Measurements from ENCODE around the gene VWCE.
"Not testable (repeated sequence)": the region's sequence is repeated elsewhere in the genome, so short reads cannot be mapped to it uniquely, and the experiment has no call there.

The VWCE gene

DNA sequence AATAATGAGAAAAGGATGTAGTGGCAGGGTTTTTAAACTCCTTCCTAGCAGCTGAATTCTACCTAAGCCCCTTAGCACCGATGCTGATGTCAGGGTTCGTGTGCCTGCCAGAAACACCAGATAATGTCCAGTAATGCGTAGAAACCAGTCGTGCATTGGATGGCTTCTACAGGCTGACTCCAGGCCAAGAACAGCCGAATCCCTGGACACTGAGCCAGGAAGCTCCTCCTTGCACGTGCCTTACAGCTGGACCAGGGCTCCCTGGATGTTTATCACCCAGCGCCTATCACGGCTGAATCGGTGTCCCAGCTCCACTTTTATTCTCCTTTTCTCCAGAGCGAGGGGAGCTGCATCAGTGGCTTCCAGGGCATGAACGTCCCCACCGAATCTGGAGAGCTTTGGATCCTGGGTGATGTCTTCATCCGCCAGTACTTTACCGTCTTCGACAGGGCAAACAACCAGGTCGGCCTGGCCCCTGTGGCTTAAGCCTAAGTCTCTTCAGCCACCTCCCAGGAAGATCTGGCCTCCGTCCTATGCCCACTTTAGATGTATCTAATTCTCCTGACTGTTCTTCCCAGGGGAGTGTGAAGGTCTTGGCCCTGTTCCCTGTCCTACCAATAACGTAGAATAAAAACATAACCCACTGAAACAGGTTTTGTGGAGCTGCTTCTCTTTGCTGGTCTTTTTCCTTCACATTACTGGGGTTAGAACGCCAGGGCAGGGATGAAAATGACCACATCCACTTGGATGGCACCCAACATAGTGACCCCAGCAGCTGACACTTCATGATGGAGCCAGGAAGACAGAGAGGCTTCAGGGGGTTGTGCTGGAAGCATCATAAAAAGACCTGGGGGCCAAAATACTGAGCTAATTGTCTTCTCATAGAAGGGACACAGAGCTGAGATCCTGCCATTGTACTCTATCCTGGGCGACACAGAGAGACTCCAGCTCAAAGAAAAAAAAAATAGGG, 44.0 kb downstream of the VWCE start:
- not testable (repeated sequence) for DNase-seq

DNA sequence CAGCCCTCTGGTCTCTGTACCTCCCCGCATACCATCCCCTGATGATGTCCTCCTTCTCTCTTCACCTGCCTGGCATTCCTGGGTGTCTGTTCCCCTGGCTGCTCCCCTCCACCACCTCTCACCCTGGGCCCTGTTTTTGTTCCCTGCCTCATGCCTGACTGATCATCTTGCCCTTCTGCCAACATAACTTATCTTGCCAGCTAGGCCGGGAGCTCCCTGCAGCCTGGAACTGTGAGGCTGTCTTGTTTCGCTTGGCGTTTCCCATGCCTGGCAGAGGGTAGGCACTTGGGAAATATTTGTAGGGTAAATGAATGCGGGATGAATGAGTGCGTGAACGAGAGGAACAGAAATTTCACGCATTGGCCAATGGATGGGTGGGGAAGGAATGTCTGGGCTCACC, 45.9 kb downstream of the VWCE start:
- DNase-seq: not testable (repeated sequence)

DNA sequence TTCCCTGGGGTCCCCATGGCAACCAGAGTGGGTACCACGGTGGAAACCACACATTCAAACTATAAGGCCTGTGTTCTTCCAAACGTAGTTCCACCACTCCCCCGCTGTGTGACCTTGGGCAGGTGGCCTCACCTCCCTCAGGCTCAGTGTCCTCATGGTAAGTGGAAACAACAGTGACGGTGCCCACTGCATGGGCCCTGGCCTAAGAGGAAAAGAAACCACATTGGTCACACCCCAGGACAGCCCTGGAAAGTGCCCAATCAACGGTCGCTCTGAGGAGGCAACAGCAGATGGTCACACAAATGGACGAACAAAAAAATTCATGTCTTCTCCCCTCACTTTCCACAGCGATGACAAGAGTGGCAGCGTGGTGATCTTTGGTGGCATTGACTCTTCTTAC, 47.0 kb downstream of the VWCE start:
- DNase-seq: not testable (repeated sequence)

DNA sequence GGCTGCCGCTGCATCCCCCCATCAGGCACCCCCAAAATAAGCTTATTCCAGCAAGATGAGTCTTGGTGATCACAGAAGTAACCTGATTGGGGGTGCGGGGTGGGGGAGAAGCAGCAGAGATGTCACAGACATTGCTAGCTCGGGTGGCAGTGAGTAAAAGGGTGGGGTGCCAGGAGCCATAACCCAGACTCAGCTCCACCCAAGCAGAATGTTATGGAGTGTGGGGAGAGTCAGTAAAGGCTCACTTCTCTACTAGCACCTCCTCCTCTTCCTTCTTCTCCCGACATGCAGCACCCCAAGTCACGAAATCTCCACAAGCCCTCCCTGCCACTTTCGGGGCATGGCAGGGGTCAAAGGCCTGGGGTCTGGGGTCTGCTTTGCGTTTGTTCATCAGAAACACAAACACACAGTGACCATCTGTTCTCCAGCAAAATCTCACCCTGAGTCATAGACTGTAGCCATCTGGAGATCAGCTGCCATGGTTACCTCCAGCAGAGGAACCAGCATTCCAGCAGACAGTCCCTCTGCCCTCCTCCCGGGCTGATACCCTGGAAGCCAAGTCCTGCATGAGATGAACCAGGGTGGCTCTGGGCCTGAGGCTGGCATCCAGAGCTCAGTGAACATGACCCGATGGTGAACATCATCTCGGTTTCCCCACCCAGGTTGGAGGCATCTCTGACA, 49.7 kb downstream of the VWCE start:
- DNase-seq: not testable (repeated sequence)

DNA sequence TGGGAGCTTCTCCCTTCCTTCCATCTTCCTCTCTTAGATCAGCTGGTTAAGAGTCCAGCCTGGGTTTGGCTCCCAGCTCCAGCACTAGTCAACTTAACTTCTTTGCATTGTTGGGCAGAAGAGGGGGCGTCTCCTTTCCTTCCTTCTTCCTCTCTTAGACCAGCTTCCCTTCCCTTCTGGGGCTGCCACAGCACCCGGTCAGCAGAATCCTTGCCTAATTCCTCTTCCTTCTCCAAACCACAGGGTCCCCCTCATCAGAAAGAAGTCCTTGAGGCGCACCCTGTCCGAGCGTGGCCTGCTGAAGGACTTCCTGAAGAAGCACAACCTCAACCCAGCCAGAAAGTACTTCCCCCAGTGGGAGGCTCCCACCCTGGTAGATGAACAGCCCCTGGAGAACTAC, 53.6 kb downstream of the VWCE start:
- not testable (repeated sequence) for DNase-seq

DNA sequence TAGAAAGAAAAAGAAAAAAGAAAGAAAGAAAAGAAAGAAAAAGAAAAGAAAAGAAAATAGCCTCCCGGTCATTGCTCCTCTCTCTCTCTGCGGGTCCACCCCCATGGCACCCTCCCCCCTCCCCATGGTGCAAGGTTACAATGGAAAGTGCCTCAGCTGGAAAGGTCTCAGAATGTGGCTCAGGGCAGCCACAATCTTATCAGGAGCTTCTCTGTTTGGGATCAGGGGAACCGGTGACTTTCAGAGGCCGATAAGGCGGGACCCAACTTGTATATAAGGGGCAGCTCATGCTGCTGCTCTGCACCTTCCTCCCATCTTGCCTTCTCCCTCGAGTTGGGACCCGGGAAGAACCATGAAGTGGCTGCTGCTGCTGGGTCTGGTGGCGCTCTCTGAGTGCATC, 54.2 kb downstream of the VWCE start, which contains the start of gene PGA5:
TSS of gene PGA5 (plus strand) at position 301 of the 400 bp plus-strand sequence. CDS start at position 353, 52 bp downstream.
- not testable (repeated sequence) for DNase-seq

DNA sequence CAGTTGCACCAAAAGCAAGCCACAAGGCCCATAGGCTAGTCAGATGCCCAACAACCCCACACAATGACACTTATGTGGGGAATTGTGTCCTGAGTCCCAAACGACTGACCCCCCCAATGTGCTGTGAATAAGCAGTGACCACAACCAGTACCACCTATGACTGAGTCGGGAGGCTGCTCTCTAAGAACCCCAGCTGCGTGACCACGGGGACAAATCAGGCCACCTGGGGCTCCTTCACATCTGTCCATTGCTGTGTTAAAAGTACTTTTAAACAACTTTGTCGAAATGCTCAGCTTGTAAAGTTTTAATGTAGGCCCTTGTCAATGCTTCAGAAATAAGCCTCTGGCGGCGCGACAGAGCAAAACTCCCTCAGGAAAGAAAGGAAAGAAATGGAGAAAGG, 54.8 kb downstream of the VWCE start:
- DNase-seq: not testable (repeated sequence)

DNA sequence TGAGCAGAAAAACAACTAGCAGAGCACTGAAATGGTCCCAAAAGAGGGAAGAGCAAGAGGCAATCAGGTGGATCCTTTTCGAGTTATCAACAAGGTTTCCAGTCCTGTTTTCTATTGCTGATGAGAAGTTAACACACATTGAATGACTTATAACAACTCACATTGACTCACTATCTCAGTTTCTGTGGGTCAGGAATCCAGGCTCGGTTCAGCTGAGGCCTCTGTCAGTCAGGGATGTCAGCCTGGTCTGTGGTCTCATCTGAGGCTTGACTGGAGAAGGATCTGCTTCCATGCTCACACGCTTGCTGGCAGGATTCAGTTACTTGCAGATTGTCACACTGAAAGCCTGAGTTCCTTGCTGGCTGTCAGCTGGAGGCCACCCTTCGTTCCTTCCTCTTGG, 58.0 kb downstream of the VWCE start:
- not testable (repeated sequence) for DNase-seq

DNA sequence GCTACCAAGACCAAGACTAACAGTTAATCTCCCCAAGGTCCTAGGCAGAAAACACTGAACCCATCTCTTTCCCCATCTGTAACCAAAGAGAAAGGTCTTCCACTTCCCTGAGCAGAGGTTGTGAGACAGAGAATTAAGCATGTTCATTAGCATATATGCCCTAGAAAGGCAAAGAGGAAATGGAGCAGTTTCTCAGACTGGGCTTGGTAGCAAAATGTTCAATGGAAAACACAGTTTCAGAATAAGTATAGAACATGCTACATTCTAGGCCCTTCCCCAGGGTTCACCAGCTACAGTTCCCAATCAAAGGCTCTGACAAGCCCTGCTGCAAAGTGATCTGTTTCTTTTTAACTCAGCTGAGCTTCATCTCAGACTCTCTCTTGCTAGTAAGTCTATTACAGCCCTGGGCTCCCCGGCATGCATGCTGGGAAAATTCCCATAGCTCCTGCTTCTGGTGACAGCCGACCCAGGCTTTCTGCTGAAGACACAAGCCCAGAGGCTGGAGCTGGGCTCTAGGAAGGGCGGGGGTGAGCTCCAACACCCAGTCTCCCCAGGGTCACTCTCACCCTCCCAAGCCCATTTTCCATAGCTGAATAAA, 62.5 kb downstream of the VWCE start:
- DNase-seq: not testable (repeated sequence)

DNA sequence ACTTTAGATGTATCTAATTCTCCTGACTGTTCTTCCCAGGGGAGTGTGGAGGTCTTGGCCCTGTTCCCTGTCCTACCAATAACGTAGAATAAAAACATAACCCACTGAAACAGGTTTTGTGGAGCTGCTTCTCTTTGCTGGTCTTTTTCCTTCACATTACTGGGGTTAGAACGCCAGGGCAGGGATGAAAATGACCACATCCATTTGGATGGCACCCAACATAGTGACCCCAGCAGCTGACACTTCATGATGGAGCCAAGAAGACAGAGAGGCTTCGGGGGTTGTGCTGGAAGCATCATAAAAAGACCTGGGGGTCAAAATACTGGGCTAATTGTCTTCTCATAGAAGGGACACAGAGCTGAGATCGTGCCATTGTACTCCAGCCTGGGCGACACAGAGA, 63.5 kb downstream of the VWCE start:
- not testable (repeated sequence) for DNase-seq

DNA sequence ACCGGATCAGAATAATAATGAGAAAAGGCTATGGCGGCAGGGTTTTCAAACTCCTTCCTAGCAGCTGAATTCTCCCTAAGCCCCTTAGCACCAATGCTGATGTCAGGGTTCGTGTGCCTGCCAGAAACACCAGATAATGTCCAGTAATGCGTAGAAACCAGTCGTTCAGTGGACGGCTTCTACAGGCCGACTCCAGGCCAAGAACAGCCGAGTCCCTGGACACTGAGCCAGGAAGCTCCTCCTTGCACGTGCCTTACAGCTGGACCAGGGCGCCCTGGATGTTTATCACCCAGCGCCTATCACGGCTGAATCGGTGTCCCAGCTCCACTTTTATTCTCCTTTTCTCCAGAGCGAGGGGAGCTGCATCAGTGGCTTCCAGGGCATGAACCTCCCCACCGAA, 64.1 kb downstream of the VWCE start:
- DNase-seq: not testable (repeated sequence)

DNA sequence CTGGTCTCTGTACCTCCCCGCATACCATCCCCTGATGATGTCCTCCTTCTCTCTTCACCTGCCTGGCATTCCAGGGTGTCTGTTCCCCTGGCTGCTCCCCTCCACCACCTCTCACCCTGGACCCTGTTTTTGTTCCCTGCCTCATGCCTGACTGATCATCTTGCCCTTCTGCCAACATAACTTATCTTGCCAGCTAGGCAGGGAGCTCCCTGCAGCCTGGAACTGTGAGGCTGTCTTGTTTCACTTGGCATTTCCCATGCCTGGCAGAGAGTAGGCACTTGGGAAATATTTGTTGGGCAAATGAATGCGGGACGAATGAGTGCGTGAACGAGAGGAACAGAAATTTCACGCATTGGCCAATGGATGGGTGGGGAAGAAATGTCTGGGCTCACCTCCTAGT, 65.7 kb downstream of the VWCE start:
- DNase-seq: not testable (repeated sequence)

DNA sequence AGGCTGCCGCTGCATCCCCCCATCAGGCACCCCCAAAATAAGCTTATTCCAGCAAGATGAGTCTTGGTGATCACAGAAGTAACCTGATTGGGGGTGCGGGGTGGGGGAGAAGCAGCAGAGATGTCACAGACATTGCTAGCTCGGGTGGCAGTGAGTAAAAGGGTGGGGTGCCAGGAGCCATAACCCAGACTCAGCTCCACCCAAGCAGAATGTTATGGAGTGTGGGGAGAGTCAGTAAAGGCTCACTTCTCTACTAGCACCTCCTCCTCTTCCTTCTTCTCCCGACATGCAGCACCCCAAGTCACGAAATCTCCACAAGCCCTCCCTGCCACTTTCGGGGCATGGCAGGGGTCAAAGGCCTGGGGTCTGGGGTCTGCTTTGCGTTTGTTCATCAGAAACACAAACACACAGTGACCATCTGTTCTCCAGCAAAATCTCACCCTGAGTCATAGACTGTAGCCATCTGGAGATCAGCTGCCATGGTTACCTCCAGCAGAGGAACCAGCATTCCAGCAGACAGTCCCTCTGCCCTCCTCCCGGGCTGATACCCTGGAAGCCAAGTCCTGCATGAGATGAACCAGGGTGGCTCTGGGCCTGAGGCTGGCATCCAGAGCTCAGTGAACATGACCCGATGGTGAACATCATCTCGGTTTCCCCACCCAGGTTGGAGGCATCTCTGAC, 68.5 kb downstream of the VWCE start:
- not testable (repeated sequence) for DNase-seq

DNA sequence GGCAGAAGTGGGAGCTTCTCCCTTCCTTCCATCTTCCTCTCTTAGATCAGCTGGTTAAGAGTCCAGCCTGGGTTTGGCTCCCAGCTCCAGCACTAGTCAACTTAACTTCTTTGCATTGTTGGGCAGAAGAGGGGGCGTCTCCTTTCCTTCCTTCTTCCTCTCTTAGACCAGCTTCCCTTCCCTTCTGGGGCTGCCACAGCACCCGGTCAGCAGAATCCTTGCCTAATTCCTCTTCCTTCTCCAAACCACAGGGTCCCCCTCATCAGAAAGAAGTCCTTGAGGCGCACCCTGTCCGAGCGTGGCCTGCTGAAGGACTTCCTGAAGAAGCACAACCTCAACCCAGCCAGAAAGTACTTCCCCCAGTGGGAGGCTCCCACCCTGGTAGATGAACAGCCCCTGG, 72.4 kb downstream of the VWCE start:
- not testable (repeated sequence) for DNase-seq

DNA sequence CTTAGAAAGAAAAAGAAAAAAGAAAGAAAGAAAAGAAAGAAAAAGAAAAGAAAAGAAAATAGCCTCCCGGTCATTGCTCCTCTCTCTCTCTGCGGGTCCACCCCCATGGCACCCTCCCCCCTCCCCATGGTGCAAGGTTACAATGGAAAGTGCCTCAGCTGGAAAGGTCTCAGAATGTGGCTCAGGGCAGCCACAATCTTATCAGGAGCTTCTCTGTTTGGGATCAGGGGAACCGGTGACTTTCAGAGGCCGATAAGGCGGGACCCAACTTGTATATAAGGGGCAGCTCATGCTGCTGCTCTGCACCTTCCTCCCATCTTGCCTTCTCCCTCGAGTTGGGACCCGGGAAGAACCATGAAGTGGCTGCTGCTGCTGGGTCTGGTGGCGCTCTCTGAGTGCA, 73.1 kb downstream of the VWCE start, which contains the start of gene PGA4:
TSS of gene PGA4 (plus strand) at position 301 of the 400 bp plus-strand sequence. CDS start at position 355, 54 bp downstream.
- not testable (repeated sequence) for DNase-seq

DNA sequence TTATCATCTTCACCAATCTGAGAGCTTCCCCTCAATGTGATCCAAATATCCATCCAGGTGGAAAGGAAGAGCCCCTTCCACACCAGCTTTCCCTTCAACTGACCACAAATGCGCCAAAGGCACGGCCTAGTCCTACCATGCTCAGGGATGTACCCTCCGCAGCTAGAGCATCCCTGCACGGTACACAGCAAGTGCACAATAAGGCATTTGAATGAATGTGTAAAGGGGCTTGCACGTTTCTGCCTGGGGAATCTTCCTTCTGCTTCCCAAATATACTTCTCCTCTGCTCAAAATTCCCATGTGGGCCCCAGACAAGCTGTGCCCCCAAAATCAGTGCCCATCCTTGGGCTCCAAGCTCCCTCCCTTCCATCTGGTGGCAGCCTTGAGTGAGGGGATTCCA, 76.1 kb downstream of the VWCE start:
- DNase-seq: not testable (repeated sequence)

DNA sequence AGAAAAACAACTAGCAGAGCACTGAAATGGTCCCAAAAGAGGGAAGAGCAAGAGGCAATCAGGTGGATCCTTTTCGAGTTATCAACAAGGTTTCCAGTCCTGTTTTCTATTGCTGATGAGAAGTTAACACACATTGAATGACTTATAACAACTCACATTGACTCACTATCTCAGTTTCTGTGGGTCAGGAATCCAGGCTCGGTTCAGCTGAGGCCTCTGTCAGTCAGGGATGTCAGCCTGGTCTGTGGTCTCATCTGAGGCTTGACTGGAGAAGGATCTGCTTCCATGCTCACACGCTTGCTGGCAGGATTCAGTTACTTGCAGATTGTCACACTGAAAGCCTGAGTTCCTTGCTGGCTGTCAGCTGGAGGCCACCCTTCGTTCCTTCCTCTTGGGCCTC, 76.8 kb downstream of the VWCE start:
- DNase-seq: not testable (repeated sequence)

DNA sequence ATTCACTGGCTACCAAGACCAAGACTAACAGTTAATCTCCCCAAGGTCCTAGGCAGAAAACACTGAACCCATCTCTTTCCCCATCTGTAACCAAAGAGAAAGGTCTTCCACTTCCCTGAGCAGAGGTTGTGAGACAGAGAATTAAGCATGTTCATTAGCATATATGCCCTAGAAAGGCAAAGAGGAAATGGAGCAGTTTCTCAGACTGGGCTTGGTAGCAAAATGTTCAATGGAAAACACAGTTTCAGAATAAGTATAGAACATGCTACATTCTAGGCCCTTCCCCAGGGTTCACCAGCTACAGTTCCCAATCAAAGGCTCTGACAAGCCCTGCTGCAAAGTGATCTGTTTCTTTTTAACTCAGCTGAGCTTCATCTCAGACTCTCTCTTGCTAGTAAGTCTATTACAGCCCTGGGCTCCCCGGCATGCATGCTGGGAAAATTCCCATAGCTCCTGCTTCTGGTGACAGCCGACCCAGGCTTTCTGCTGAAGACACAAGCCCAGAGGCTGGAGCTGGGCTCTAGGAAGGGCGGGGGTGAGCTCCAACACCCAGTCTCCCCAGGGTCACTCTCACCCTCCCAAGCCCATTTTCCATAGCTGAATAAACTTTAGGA, 81.3 kb downstream of the VWCE start:
- DNase-seq: not testable (repeated sequence)

DNA sequence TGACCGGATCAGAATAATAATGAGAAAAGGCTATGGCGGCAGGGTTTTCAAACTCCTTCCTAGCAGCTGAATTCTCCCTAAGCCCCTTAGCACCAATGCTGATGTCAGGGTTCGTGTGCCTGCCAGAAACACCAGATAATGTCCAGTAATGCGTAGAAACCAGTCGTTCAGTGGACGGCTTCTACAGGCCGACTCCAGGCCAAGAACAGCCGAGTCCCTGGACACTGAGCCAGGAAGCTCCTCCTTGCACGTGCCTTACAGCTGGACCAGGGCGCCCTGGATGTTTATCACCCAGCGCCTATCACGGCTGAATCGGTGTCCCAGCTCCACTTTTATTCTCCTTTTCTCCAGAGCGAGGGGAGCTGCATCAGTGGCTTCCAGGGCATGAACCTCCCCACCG, 82.9 kb downstream of the VWCE start:
- DNase-seq: not testable (repeated sequence)

DNA sequence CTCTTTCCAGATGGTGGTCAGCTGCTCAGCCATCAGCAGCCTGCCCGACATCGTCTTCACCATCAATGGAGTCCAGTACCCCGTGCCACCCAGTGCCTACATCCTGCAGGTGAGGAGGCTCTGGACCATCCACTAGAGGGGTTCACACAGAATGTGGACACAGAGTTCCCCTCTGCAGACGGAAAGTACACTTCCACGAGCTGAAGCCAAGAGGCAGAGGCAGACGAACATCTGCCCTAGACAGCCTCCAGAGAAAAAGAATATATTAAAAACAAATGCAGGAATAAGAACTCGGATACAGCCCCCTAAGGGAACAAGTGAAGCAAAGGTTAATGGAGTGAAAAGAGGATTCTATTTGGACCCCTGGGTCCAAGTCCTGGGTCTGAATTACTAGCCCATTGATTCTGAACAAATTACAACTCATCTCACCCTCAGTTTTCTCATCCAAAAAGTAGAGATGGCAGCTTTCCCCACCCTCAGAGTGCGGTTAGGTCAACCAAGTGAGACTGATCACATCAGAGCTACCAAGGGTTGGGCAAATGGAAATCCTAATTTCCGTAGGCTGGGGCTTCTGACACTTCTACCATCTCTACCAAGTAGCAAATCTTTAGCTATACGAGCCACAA, 83.7 kb downstream of the VWCE start:
- not testable (repeated sequence) for DNase-seq

DNA sequence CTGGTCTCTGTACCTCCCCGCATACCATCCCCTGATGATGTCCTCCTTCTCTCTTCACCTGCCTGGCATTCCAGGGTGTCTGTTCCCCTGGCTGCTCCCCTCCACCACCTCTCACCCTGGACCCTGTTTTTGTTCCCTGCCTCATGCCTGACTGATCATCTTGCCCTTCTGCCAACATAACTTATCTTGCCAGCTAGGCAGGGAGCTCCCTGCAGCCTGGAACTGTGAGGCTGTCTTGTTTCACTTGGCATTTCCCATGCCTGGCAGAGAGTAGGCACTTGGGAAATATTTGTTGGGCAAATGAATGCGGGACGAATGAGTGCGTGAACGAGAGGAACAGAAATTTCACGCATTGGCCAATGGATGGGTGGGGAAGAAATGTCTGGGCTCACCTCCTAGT, 84.5 kb downstream of the VWCE start:
- DNase-seq: not testable (repeated sequence)

Data from SHP77 (cell line).